Small intestine (tissue), 16 donors: ENCODE measurements around the gene FRMPD3. TPM values are rescaled to one million over a fixed set of nuclear protein-coding genes. Genes with fewer than 3 reads are reported as not detected.

Experiments used
- DNase-seq, 2 donors: peaks; one replicate each; pipeline versions ENCODE4 v3.0.0 to v3.0.0-alpha.2; 2013
- FAIRE-seq: peaks from 2 replicates; lab custom pipeline; 2012; peaks lifted over from hg19 to GRCh38; lab: Jason Lieb, UNC
- H3K27ac ChIP-seq, 3 donors: one replicate each; pipeline ENCODE4 v1.5.1; 2013; ENCODE audit warnings: low read length in 2 of 3, mild to moderate bottlenecking in 2 of 3, control low read depth in 1 of 3, inconsistent platforms in 1 of 3, low read depth in 1 of 3, moderate library complexity in 1 of 3
- H3K27me3 ChIP-seq, 3 donors: one replicate each; pipeline ENCODE4 v1.6.1; 2013; ENCODE audit warnings: low read length in 3 of 3, inconsistent platforms in 1 of 3; ENCODE audit not compliant: control insufficient read depth in 3 of 3, insufficient read depth in 3 of 3
- H3K36me3 ChIP-seq, 3 donors: one replicate each; pipeline ENCODE4 v1.6.1; 2013; ENCODE audit warnings: low read length in 3 of 3, inconsistent platforms in 1 of 3, low read depth in 1 of 3, mild to moderate bottlenecking in 1 of 3, moderate library complexity in 1 of 3; ENCODE audit not compliant: control insufficient read depth in 3 of 3, insufficient read depth in 2 of 3
- H3K4me1 ChIP-seq, 3 donors: one replicate each; pipeline ENCODE4 v1.6.1; 2013; ENCODE audit warnings: low read length in 2 of 3, inconsistent platforms in 1 of 3, low read depth in 1 of 3, mild to moderate bottlenecking in 1 of 3, moderate library complexity in 1 of 3; ENCODE audit not compliant: control insufficient read depth in 3 of 3, insufficient read depth in 2 of 3
- H3K4me3 ChIP-seq, 3 donors: one replicate each; pipeline ENCODE4 v1.5.1; 2013; ENCODE audit warnings: low read length in 3 of 3, control low read depth in 1 of 3, inconsistent platforms in 1 of 3, low read depth in 1 of 3, mild to moderate bottlenecking in 1 of 3, moderate library complexity in 1 of 3
- H3K9me3 ChIP-seq, 2 donors: one replicate each; pipeline ENCODE4 v1.6.1; 2013; ENCODE audit warnings: low read depth in 1 of 2, low read length in 1 of 2; ENCODE audit not compliant: control insufficient read depth in 2 of 2, insufficient read depth in 1 of 2
- WGBS, 3 donors: extraction: QIAGEN DNeasy Blood & Tissue Kit; methylation state at CpG; one replicate each; pipeline ENCODE4 v1.1.7; 2013; 5-methylcytosine and 5-hydroxymethylcytosine counted together
- long read RNA-seq, 10 donors: transcript quantifications; one replicate each; lab custom pipeline, GENCODE V29; 2026
- polyA plus RNA-seq, 4 donors: library from polyadenylated mRNA; stranded (reverse) in 3 of 4; unstranded in 1 of 4; fragments of 200-250 nt in 3 of 4; fragments of 120-200 nt in 1 of 4; gene quantifications; one replicate each; pipeline versions ENCODE4 v1.2.1 to v1.2.3, GENCODE V29; 2013
- donor health status: healthy with polysubstance abuse.
- donor health status: control.
- donor health status: control.
- donor health status: Bipolar disorder and iron deficiency.
- donor health status: healthy.

FRMPD3 gene
- polyA plus RNA-seq, result under 1 TPM in 2 of 4 donors, not detected in 2; 0.10 to 0.41 TPM
- long read RNA-seq, donor 1, result 0 reads
- long read RNA-seq, donor 2, result 0 reads
- long read RNA-seq, donor 3, result 0 reads
- long read RNA-seq, donor 4, result 0 reads
- long read RNA-seq, donor 5, result 0 reads
- long read RNA-seq, donor 6, result 0 reads
- long read RNA-seq, donor 7, result 0 reads
- long read RNA-seq, donor 8, result 0 reads
- long read RNA-seq, donor 9, result 0 reads
- long read RNA-seq, donor 10, result 0 reads

- FAIRE-seq, result no peak
- Histone ChIP-seq H3K27ac (no peak within 1 kb of the TSS), H3K27me3 (peaks cover 0 to 44% (median 4%) of the 10 kb centered on the region in 3 donors), H3K4me3 (peak within 1 kb of the TSS; percentile 25 to 40 (median 36)), H3K4me1 (no peaks in the 10 kb centered on the region), H3K9me3 (no peaks in the 10 kb centered on the region), H3K36me3 (no peaks in the 10 kb centered on the region)
- 1 to 39% (median 6%) methylated on average over 15 to 69 of the region's 69 CpGs for WGBS, 3 donors
- DNase-seq, result peak in 1 of 2 donors; percentile 17
Observed at GRCh38 chrX:107448998-107449835, at the start of gene FRMPD3. TSS of gene FRMPD3 (plus strand) at chrX:107449652. CDS start at chrX:107526589, 76,937 bp downstream.

DNA sequence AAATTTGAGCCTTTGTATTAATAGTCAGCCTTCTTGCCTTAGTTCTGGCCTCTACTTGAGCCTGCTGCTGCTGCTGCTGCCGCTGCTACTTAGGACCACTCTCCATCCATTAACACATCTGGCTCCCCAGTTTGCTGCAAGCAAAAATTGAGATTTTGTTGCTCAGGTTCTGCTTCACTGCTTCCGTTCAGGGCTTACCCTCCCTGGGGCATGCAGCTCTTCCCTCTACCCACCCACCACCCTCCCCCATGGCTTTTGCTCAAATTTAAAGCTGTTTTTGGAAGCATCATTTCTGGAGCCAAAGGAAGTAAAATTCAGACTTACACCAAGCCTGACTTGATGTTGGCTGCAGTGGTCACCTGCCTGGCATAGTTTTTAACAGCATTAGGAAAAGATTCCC lies 28.9 kb upstream of the FRMPD3 start:
- Histone ChIP-seq H3K4me1 (no peaks in the 10 kb centered on the region), H3K4me3 (no peak overlapping the region), H3K9me3 (no peaks in the 10 kb centered on the region), H3K27ac (no peak overlapping the region), H3K27me3 (peaks cover 0 to 3% (median 1%) of the 10 kb centered on the region in 3 donors), H3K36me3 (no peaks in the 10 kb centered on the region)
- DNase-seq (no peak), FAIRE-seq (no peak)
- 65 to 82% (median 75%) methylated on average over 2 of the region's 2 CpGs for WGBS, 3 donors

- H3K27ac ChIP-seq, result no peak overlapping the region
- no peak overlapping the region for H3K4me3 ChIP-seq
- H3K9me3 ChIP-seq, result no peaks in the 10 kb centered on the region
- no peaks in the 10 kb centered on the region for H3K36me3 ChIP-seq
- 63 to 68% (median 64%) methylated on average over 3 of the region's 3 CpGs for WGBS, 3 donors
- DNase-seq (no peak), FAIRE-seq (no peak)
- H3K4me1 ChIP-seq, result no peaks in the 10 kb centered on the region
- peaks cover 0 to 3% (median 1%) of the 10 kb centered on the region in 3 donors for H3K27me3 ChIP-seq
Observed at GRCh38 chrX:107421337-107421861, 28.1 kb upstream of the FRMPD3 start.

- Histone ChIP-seq H3K9me3 (peaks cover 0 to 6% of the 10 kb centered on the region in 2 donors), H3K36me3 (no peaks in the 10 kb centered on the region), H3K27ac (no peak overlapping the region), H3K4me1 (no peaks in the 10 kb centered on the region), H3K27me3 (no peaks in the 10 kb centered on the region), H3K4me3 (no peak overlapping the region)
- FAIRE-seq (no peak), DNase-seq (peak in 1 of 2 donors; percentile 14)
- 43 to 61% (median 54%) methylated on average over 6 of the region's 6 CpGs for WGBS, 3 donors
Observed at GRCh38 chrX:107429090-107429489, 20.4 kb upstream of the FRMPD3 start.

- no peak overlapping the region for H3K4me3 ChIP-seq
- no peaks in the 10 kb centered on the region for H3K9me3 ChIP-seq
- no peaks in the 10 kb centered on the region for H3K4me1 ChIP-seq
- no peaks in the 10 kb centered on the region for H3K36me3 ChIP-seq
- DNase-seq (no peak), FAIRE-seq (no peak)
- WGBS, 3 donors, result 67 to 74% (median 68%) methylated on average over 3 of the region's 3 CpGs
- H3K27me3 ChIP-seq, result no peaks in the 10 kb centered on the region
- no peak overlapping the region for H3K27ac ChIP-seq
Observed at GRCh38 chrX:107440187-107440586, 9.3 kb upstream of the FRMPD3 start.

DNA sequence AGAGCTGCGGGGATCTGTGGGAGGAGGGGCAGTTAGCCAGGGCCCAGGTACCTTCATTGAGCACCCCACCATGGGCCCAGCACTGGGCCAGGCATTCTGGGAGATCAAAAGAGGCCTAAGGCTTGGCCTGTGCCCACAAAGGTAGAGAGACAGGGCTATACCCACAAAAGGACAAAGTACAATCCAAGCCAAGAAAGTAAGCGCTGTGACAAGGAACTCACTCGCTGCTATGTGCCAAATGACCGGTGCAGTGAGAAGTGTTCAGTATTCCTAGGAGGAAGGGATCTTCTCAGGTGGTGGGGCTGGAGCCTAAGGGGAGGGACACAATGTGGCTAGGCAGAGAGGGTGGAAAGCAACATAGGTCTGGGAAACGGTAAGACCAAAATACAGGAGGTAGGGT lies 8.8 kb upstream of the FRMPD3 start:
- Histone ChIP-seq H3K27ac (no peak overlapping the region), H3K36me3 (no peaks in the 10 kb centered on the region), H3K9me3 (no peaks in the 10 kb centered on the region), H3K4me3 (no peak overlapping the region), H3K27me3 (no peaks in the 10 kb centered on the region), H3K4me1 (no peaks in the 10 kb centered on the region)
- peak; percentile 19 to 51 for DNase-seq
- WGBS, 3 donors, result 17 to 70% (median 47%) methylated on average over 5 of the region's 5 CpGs
- no peak for FAIRE-seq

DNA sequence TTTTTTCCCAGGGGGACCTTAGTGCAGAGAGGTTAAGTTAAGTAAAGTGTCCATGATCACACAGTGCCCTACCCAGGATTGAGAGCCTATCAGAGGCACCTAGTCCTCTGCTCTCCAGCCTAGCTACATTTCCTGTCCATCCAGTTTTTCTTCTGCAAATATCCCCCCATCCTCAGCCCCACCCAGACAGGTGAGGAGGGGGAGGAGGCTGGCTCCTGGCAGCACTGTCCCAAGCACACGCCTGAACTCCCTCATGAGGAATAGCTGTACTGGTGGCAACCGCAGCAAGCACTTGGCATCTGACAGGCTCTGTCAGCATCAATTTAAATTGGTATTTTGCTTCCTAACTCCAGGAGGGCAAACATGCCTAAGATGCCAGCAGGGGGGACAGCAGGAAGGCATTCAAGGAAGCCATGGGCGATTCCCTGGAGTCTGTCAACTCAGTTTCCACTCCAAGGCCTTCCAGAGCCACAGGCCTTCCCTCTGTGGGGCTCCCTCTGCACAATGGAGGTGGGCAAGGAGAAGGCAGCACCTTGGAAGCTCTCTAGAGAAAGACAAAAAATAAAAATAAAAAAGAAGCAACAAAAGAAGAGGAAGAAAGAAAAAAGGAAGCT lies 6.4 kb upstream of the FRMPD3 start:
- H3K4me1 ChIP-seq, result no peaks in the 10 kb centered on the region
- no peak overlapping the region for H3K27ac ChIP-seq
- peak in 1 of 2 donors; percentile 25 for DNase-seq
- FAIRE-seq, result no peak
- H3K4me3 ChIP-seq, result no peak overlapping the region
- no peaks in the 10 kb centered on the region for H3K36me3 ChIP-seq
- WGBS, 3 donors, result 40 to 68% (median 46%) methylated on average over 3 of the region's 3 CpGs
- H3K27me3 ChIP-seq, result peaks cover 0 to 4% (median 0%) of the 10 kb centered on the region in 3 donors
- H3K9me3 ChIP-seq, result no peaks in the 10 kb centered on the region

- H3K27me3 ChIP-seq, result peaks cover 0 to 16% (median 0%) of the 10 kb centered on the region in 3 donors
- no peaks in the 10 kb centered on the region for H3K9me3 ChIP-seq
- DNase-seq (no peak), FAIRE-seq (no peak)
- H3K4me3 ChIP-seq, result no peak overlapping the region
- 65 to 73% (median 72%) methylated on average over 3 of the region's 3 CpGs for WGBS, 3 donors
- no peak overlapping the region for H3K27ac ChIP-seq
- H3K4me1 ChIP-seq, result no peaks in the 10 kb centered on the region
- no peaks in the 10 kb centered on the region for H3K36me3 ChIP-seq
Observed at GRCh38 chrX:107445146-107445545, 4.3 kb upstream of the FRMPD3 start.
